ENCODE data around the gene TBCK.

Gene TBCK

DNA sequence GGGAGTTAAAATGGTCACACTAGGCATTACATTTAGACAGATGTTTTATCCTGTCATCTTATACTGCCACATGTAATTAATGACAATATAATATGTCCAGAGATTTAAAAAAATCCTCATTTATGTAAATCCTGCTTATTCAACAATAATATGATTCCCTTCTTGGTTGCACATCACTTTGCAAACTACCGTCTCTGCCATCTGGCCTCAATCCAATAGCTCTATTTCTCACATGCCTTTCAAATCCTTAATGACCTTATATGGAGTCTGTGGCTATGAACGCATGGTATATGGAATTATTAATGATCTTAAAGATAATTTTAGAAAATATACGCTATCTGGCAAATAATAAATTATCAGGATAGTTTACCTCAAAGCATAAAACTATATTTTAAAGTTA lies 276.2 kb downstream of the TBCK start:
- in situ Hi-C loops (cut with HindIII; ENCODE audit: low sequenced_read_pairs): no loop called here
- DNase-seq (ENCODE audit: low read depth, low spot score): no peak

DNA sequence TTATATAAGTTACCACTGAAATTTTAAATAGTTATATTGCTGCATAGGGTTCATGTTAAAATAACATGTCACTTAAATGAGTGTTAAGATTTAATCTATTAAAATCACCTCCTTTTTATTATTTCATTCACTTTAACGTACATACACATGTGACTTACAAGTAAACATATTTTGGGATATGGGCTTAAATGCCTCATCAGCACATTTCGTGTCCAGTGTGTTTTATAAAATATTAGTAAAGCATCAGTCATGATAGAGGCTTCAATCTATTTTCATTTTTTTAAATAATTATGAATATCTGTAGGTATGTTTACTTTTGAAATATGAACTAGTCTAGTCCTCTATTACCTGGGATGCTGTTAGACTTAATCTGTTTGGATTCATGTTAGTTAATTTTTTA lies 277.1 kb downstream of the TBCK start:
- in situ Hi-C loops (cut with HindIII; ENCODE audit: low sequenced_read_pairs): no loop called here
- no peak overlapping the region for H3K4me3 ChIP-seq (ENCODE audit: low read depth, low read length)
- TF ChIP-seq, protein P1, sequence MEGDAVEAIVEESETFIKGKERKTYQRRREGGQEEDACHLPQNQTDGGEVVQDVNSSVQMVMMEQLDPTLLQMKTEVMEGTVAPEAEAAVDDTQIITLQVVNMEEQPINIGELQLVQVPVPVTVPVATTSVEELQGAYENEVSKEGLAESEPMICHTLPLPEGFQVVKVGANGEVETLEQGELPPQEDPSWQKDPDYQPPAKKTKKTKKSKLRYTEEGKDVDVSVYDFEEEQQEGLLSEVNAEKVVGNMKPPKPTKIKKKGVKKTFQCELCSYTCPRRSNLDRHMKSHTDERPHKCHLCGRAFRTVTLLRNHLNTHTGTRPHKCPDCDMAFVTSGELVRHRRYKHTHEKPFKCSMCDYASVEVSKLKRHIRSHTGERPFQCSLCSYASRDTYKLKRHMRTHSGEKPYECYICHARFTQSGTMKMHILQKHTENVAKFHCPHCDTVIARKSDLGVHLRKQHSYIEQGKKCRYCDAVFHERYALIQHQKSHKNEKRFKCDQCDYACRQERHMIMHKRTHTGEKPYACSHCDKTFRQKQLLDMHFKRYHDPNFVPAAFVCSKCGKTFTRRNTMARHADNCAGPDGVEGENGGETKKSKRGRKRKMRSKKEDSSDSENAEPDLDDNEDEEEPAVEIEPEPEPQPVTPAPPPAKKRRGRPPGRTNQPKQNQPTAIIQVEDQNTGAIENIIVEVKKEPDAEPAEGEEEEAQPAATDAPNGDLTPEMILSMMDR (IDR thresholded peaks at IDR 0.05; ENCODE audit: low read depth, low read length): no peak
- no peak for DNase-seq (ENCODE audit: low read depth, low spot score)

More for the DNA sequence above, 276.2 kb downstream of the TBCK start:
- H3K4me3 ChIP-seq (ENCODE audit: low read depth, low read length): no peak overlapping the region
- TF ChIP-seq, protein P1 (IDR thresholded peaks at IDR 0.05; ENCODE audit: low read depth, low read length): no peak

DNA sequence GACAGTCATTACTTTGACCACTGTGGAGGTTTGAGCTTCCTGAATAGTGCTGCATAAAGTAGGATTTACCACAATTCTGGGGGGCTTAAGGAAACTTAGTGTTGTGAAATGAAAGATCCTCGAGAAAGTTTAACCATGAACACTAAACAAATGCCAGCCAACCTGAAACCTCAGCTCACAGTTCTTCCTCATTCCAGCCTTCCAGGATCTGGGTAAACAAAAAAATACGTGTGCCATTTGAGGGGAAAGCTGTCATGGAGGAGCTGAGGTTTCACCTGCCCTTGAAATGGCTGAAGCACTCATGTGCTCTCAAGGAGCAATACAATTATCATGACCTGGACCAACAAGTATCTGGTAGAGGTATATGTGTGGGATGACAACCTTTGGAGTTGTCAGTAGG lies 278.0 kb downstream of the TBCK start:
- in situ Hi-C loops (cut with HindIII; ENCODE audit: low sequenced_read_pairs): no loop called here
- no peak overlapping the region for H3K4me3 ChIP-seq (ENCODE audit: low read depth, low read length)
- no peak for DNase-seq (ENCODE audit: low read depth, low spot score)
- TF ChIP-seq, protein P1 (IDR thresholded peaks at IDR 0.05; ENCODE audit: low read depth, low read length): no peak

DNA sequence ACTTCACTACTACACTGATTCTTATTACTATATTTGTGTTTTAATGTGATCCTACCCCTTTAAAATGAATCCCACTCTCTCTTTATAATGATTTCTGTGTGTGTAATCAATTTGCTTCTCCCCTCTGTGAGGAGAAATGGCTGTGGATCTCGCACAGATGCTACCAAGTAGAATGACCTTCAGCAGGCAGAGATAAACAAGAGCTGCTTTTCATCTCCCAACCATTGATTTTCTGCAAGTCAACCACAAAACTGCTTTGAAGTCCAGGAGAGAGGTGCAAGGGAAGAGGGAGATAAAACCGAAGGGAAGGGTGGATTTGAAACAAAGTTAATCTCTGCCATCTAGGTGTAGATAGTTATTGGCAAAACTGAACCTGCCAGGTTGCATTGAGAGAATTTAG lies 279.2 kb downstream of the TBCK start:
- H3K4me3 ChIP-seq (ENCODE audit: low read depth, low read length): no peak overlapping the region
- DNase-seq (ENCODE audit: low read depth, low spot score): no peak
- in situ Hi-C loops (cut with HindIII; ENCODE audit: low sequenced_read_pairs): no loop called here
- TF ChIP-seq, protein P1 (IDR thresholded peaks at IDR 0.05; ENCODE audit: low read depth, low read length): no peak

DNA sequence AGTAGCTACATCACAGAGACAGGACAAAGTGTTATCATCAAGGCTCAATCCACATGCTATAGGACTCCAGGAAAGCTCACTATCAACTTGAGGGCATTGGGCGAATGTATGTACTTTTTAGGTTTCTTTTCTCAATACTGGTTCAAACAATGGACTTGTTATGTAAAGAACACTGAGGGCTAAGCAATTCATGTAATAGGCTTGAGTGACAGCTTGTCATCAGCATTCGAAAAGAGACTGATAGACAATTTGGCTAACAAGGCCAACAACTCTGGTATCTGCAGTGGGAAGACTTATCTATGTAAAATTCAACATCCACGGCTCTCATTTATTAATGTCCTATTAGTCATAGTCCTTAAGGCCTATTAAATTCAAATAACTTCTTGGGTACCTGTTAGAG lies 279.7 kb downstream of the TBCK start:
- DNase-seq (ENCODE audit: low read depth, low spot score): no peak
- no peak overlapping the region for H3K4me3 ChIP-seq (ENCODE audit: low read depth, low read length)
- TF ChIP-seq, protein P1 (IDR thresholded peaks at IDR 0.05; ENCODE audit: low read depth, low read length): no peak
- in situ Hi-C loops (cut with HindIII; ENCODE audit: low sequenced_read_pairs): no loop called here

DNA sequence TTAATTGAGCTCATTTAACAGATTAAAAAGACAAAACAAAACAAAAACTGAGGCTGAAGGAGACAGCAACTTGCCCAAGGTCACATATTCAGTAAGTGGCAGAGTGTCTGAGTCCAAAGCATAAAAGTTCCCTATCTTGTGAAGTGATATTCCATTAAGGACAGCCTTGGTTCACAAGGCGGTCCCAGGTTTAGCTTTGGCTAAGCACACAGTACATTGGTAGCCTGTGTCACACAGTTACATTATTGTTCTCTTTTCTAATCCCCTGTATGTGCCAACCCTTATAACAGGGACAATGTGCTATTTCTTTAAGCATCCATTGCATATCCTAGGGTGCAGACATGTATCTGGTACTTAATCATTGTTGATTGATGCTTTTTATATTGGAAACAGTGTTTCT lies 280.8 kb downstream of the TBCK start:
- H3K4me3 ChIP-seq (ENCODE audit: low read depth, low read length): no peak overlapping the region
- TF ChIP-seq, protein P1 (IDR thresholded peaks at IDR 0.05; ENCODE audit: low read depth, low read length): no peak
- no peak for DNase-seq (ENCODE audit: low read depth, low spot score)
- in situ Hi-C loops (cut with HindIII; ENCODE audit: low sequenced_read_pairs): no loop called here

DNA sequence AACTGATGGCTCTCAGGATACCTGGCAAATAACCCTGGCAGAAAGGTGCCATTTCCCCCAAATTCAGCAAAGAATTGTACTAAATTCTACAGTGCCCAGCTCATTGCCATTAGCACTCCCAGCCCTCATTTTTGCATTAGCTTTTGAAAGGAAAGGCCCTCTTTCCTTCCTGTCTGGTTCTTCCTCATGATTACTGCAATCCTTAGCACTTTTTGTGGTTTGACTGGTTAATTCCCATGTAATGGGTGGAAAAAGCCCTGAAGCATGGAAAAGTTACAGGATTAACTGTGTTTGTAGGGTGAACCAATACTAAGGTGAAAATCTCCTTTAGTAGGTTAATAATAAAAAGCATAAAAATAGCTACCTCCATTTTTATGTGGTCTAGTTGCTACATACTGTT lies 281.3 kb downstream of the TBCK start:
- in situ Hi-C loops (cut with HindIII; ENCODE audit: low sequenced_read_pairs): no loop called here
- DNase-seq (ENCODE audit: low read depth, low spot score): no peak
- TF ChIP-seq, protein P1 (IDR thresholded peaks at IDR 0.05; ENCODE audit: low read depth, low read length): no peak
- no peak overlapping the region for H3K4me3 ChIP-seq (ENCODE audit: low read depth, low read length)
